Endothelial cell of umbilical vein (primary cell): ENCODE data around the gene TPT1. TPM values are rescaled to one million over a fixed set of nuclear protein-coding genes. Genes with fewer than 3 reads are reported as not detected.

Experiments
- BruUV-seq: library from RNA; stranded (reverse); fragments of 400-500 nt; replicated peaks from 2 replicates; lab custom pipeline; 2021; lab: Mats Ljungman, UMichigan
- CTCF ChIA-PET: fragments of 300-600, 350-600 bp; sonication (Branson Sonifier 250); formaldehyde crosslinking; loops from one replicate; lab custom pipeline; 2021; ENCODE audit warnings: antibody characterized with exemption, inconsistent platforms; lab: Charles Lee
- POLR2A ChIA-PET: fragments of 300-600, 350-600 bp; sonication (Branson Sonifier 250); formaldehyde crosslinking; loops from one replicate; lab custom pipeline; 2021; ENCODE audit warnings: antibody characterized with exemption, inconsistent platforms; lab: Charles Lee
- DNase-seq: peaks from one replicate; pipeline ENCODE4 v3.0.0-alpha.2; 2011; ENCODE audit warnings: low read depth, low spot score
- FAIRE-seq: peaks from 2 replicates; lab custom pipeline; 2011; peaks lifted over from hg19 to GRCh38; lab: Jason Lieb, UNC
- H2AFZ ChIP-seq: 2 replicates; pipeline ENCODE4 v1.6.0; 2012; ENCODE audit warnings: low read depth, low read length, control low read depth, inconsistent platforms
- H3K27ac ChIP-seq: 2 replicates; pipeline ENCODE4 v1.5.1; 2011; ENCODE audit warnings: low read depth, mild to moderate bottlenecking, control low read depth, low read length, moderate library complexity; ENCODE audit not compliant: insufficient read depth
- H3K27me3 ChIP-seq, 2 experiments: 2 replicates each; pipeline versions ENCODE4 v1.6.0 to v1.6.1; 2011; ENCODE audit warnings: low read length in 2 of 2, mixed read lengths in 1 of 2; ENCODE audit not compliant: control insufficient read depth in 2 of 2, insufficient read depth in 2 of 2
- H3K36me3 ChIP-seq, 2 experiments: 2 replicates in 1 of 2; 3 replicates in 1 of 2; pipeline ENCODE4 v1.5.1; 2011; ENCODE audit warnings: low read length in 2 of 2, mild to moderate bottlenecking in 1 of 2, moderate library complexity in 1 of 2; ENCODE audit not compliant: control insufficient read depth in 2 of 2, insufficient read depth in 2 of 2; ENCODE audit errors: extremely low read depth in 1 of 2
- H3K4me1 ChIP-seq: 3 replicates; pipeline ENCODE4 v1.5.1; 2011; ENCODE audit warnings: mild to moderate bottlenecking, low read length; ENCODE audit not compliant: control insufficient read depth, insufficient read depth; ENCODE audit errors: extremely low read depth
- H3K4me2 ChIP-seq: 2 replicates; pipeline ENCODE4 v1.6.1; 2011; ENCODE audit warnings: low read length, control low read depth, mixed read lengths; ENCODE audit not compliant: insufficient read depth
- H3K4me3 ChIP-seq, 3 experiments: fragments of 200-600 bp in 1 of 3; sonication (generic), shearing (Covaris generic) in 1 of 3; replicated peaks in 1 of 3; 2 replicates each; pipeline ENCODE4 v1.5.1; 2011 to 2016; ENCODE audit warnings: control low read depth in 3 of 3, low read length in 3 of 3, mild to moderate bottlenecking in 2 of 3, inconsistent platforms in 1 of 3, low read depth in 1 of 3, moderate library complexity in 1 of 3; ENCODE audit not compliant: insufficient read depth in 1 of 3
- H3K79me2 ChIP-seq: 2 replicates; pipeline ENCODE4 v1.6.0; 2012; ENCODE audit warnings: low read length, inconsistent platforms; ENCODE audit not compliant: control insufficient read depth, insufficient read depth
- H3K9ac ChIP-seq: replicated peaks from 2 replicates; pipeline ENCODE3; 2011; ENCODE audit warnings: low read length, control low read depth; ENCODE audit not compliant: insufficient read depth; ENCODE audit errors: extremely low read depth
- H3K9me1 ChIP-seq: replicated peaks from 3 replicates; pipeline ENCODE4 v1.6.0; 2011; ENCODE audit warnings: mild to moderate bottlenecking, low read length; ENCODE audit not compliant: control insufficient read depth, insufficient read depth; ENCODE audit errors: extremely low read depth
- H3K9me3 ChIP-seq: replicated peaks from 2 replicates; pipeline ENCODE4 v1.5.1; 2012; ENCODE audit warnings: low read length, inconsistent platforms; ENCODE audit not compliant: control insufficient read depth, insufficient read depth
- H4K20me1 ChIP-seq: replicated peaks from 2 replicates; pipeline ENCODE3; 2011; ENCODE audit warnings: mild to moderate bottlenecking, low read length; ENCODE audit not compliant: control insufficient read depth, insufficient read depth; ENCODE audit errors: extremely low read depth
- EZH2 ChIP-seq: IDR thresholded peaks from 2 replicates; pipeline ENCODE4 v1.6.1; 2012; ENCODE audit warnings: borderline replicate concordance, low read depth, mild to moderate bottlenecking, moderate library complexity, low read length, inconsistent platforms; ENCODE audit not compliant: severe bottlenecking
- FOS ChIP-seq: IDR thresholded peaks from 2 replicates; pipeline ENCODE4 v1.6.1; 2011; ENCODE audit warnings: mild to moderate bottlenecking, low read length, moderate library complexity, borderline replicate concordance; ENCODE audit not compliant: insufficient read depth
- GATA2 ChIP-seq: IDR thresholded peaks from 2 replicates; pipeline ENCODE4 v1.7.0; 2011; ENCODE audit warnings: low read depth, mild to moderate bottlenecking, moderate library complexity, mixed read lengths, low read length; ENCODE audit not compliant: insufficient read length, insufficient read depth
- JUN ChIP-seq: IDR thresholded peaks from 2 replicates; pipeline ENCODE4 v1.6.1; 2011; ENCODE audit warnings: borderline replicate concordance, low read depth; ENCODE audit not compliant: insufficient read length, insufficient read depth
- MYC ChIP-seq: IDR thresholded peaks from one replicate; pipeline ENCODE4 v1.6.1; 2011; ENCODE audit warnings: mild to moderate bottlenecking, low read depth, low read length
- POLR2A ChIP-seq: IDR thresholded peaks from 2 replicates; pipeline ENCODE4 v1.6.1; 2012; ENCODE audit warnings: low read depth, mild to moderate bottlenecking, control low read depth, low read length
- POLR2AphosphoS5 ChIP-seq: IDR thresholded peaks from 2 replicates; pipeline ENCODE4 v1.6.1; 2012; ENCODE audit warnings: low read depth, mild to moderate bottlenecking, control low read depth, low read length, moderate library complexity; ENCODE audit not compliant: insufficient read depth
- dilution Hi-C: fragments of 300-500 bp; cut with MboI; formaldehyde crosslinking; loops from one replicate; pipeline ENCODE4 v1.15.0; 2019; ENCODE audit warnings: low sequenced_read_pairs; ENCODE audit not compliant: extremely low pct_ligation_motif_present
- intact Hi-C: fragments of 100-400 bp; cut with micrococcal nuclease; formaldehyde crosslinking; loops from one replicate; pipeline ENCODE4 v1.10.0; 2022
- polyA plus RNA-seq, 4 experiments: library from polyadenylated mRNA; depleted of rRNA in 3 of 4; stranded (reverse) in 3 of 4; unstranded in 1 of 4; fragments of >200 nt; gene quantifications; 2 replicates each; pipeline versions ENCODE4 v1.2.1 to v1.2.3, GENCODE V29; 2011 to 2012; ENCODE audit warnings: missing spikeins in 1 of 4
- total RNA-seq: library from RNA; stranded (reverse); gene quantifications from 2 replicates; pipeline ENCODE4 v1.2.3, GENCODE V29; 2021
- TF ChIP-seq, protein P1 (sequence below), 2 donors: IDR thresholded peaks; 1 replicate in 1 of 2; 2 replicates in 1 of 2; pipeline ENCODE4 v1.5.1; 2011; ENCODE audit warnings: low read length in 2 of 2, mild to moderate bottlenecking in 2 of 2, moderate library complexity in 2 of 2, control low read depth in 1 of 2, inconsistent platforms in 1 of 2, low read depth in 1 of 2; ENCODE audit not compliant: insufficient read depth in 1 of 2; ENCODE audit errors: extremely low read depth in 1 of 2
- TF ChIP-seq, protein P2 (sequence below): IDR thresholded peaks from 2 replicates; pipeline ENCODE4 v1.6.1; 2011; ENCODE audit not compliant: insufficient read depth, insufficient read length

The TPT1 gene
- total and polyA plus RNA-seq, 2 donors (not counting 3 experiments of a cell fraction or from before 2014, with no cell fraction given) = 2,993 to 4,330 TPM

DNA sequence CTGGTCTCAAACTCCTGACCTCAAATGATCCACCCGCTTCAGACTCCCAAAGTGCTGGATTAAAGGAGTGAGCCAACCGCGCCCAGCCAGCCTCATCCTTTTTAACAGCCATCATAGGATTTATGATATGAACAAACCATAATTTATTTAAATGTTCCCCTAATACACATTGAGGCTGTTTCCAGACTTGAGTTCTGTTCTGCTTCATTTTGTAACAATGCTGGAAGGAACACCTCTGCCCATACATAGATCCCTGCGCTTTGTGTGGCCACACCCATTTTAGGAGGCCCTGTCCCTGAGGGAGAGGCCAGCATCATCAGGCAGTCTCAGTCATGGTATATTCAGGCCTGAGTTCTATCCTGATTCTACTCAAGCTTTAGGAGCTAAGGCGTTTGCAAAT is 35.9 kb downstream of the TPT1 start:
- dilution Hi-C loops = no loop called here
- no TSS peak for BruUV-seq

More for the DNA sequence above, 35.9 kb downstream of the TPT1 start:
- Histone ChIP-seq H3K4me2 (no peak overlapping the region), H2AFZ (no peak overlapping the region), H3K27me3 (peaks cover 0 to 6% of the 10 kb centered on the region in 2 experiments), H3K79me2 (no peaks in the 10 kb centered on the region), H3K9me3 (no peaks in the 10 kb centered on the region), H3K9me1 (no peaks in the 10 kb centered on the region), H4K20me1 (no peaks in the 10 kb centered on the region), H3K36me3 (no peaks in the 10 kb centered on the region), H3K4me1 (no peaks in the 10 kb centered on the region), H3K4me3 (no peak overlapping the region), H3K9ac (no peak overlapping the region), H3K27ac (no peak overlapping the region)
- ChIA-PET CTCF (interaction anchor here (1.1 to 7.2 kb wide), 4 partner anchors 7 to 1400 kb away, joined by 3 to 143 read pairs (median 4); no protein-coding TSS in a partner anchor), POLR2A (no interaction called here)
- DNase-seq (no peak), FAIRE-seq (no peak)
- TF ChIP-seq FOS = no peak
- TF ChIP-seq POLR2A = no peak
- TF ChIP-seq, protein P1, sequence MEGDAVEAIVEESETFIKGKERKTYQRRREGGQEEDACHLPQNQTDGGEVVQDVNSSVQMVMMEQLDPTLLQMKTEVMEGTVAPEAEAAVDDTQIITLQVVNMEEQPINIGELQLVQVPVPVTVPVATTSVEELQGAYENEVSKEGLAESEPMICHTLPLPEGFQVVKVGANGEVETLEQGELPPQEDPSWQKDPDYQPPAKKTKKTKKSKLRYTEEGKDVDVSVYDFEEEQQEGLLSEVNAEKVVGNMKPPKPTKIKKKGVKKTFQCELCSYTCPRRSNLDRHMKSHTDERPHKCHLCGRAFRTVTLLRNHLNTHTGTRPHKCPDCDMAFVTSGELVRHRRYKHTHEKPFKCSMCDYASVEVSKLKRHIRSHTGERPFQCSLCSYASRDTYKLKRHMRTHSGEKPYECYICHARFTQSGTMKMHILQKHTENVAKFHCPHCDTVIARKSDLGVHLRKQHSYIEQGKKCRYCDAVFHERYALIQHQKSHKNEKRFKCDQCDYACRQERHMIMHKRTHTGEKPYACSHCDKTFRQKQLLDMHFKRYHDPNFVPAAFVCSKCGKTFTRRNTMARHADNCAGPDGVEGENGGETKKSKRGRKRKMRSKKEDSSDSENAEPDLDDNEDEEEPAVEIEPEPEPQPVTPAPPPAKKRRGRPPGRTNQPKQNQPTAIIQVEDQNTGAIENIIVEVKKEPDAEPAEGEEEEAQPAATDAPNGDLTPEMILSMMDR (IDR thresholded peaks at IDR 0.05; ENCODE audit: extremely low read depth in 1 of 2, insufficient read depth in 1 of 2, low read depth in 1 of 2, low read length in 2 of 2) = no peak
- TF ChIP-seq MYC = no peak
- no peak for TF ChIP-seq GATA2
- no peak for TF ChIP-seq JUN
- TF ChIP-seq, protein P2, sequence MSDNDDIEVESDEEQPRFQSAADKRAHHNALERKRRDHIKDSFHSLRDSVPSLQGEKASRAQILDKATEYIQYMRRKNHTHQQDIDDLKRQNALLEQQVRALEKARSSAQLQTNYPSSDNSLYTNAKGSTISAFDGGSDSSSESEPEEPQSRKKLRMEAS = no peak
- no peak for TF ChIP-seq POLR2AphosphoS5
- TF ChIP-seq EZH2 = no peak
- intact Hi-C loops = no loop called here
